ENCODE results near the gene YWHAB.

- no peak for TF ChIP-seq POLR2A (IDR thresholded peaks at IDR 0.05; ENCODE audit: extremely low read depth, insufficient read length)
- TF ChIP-seq CTCF (IDR thresholded peaks at IDR 0.05; ENCODE audit: low read depth, low read length): no peak
Observed at GRCh38 chr20:44916586-44916985, 31.1 kb downstream of the YWHAB start.
